Esophagus (tissue), 2 donors: Measurements from ENCODE around the gene HOXA11. TPM values are rescaled to one million over a fixed set of nuclear protein-coding genes. Genes with fewer than 3 reads are reported as not detected.

ENCODE experiments used
- H3K27ac ChIP-seq, 2 donors: one replicate each; pipeline ENCODE4 v1.5.1; 2013; ENCODE audit warnings: low read depth in 2 of 2, mild to moderate bottlenecking in 2 of 2, inconsistent platforms in 1 of 2, low read length in 1 of 2, moderate library complexity in 1 of 2
- H3K27me3 ChIP-seq, 2 donors: one replicate each; pipeline ENCODE4 v1.6.1; 2013; ENCODE audit warnings: low read length in 2 of 2, control low read depth in 1 of 2, mild to moderate bottlenecking in 1 of 2; ENCODE audit not compliant: insufficient read depth in 2 of 2, control insufficient read depth in 1 of 2
- H3K36me3 ChIP-seq, 2 donors: one replicate each; pipeline ENCODE4 v1.6.1; 2013; ENCODE audit warnings: low read length in 1 of 2; ENCODE audit not compliant: control insufficient read depth in 2 of 2, insufficient read depth in 2 of 2
- H3K4me1 ChIP-seq, 2 donors: one replicate each; pipeline ENCODE4 v1.6.1; 2013; ENCODE audit warnings: low read length in 1 of 2; ENCODE audit not compliant: control insufficient read depth in 2 of 2, insufficient read depth in 2 of 2
- H3K4me3 ChIP-seq, 2 donors: one replicate each; pipeline ENCODE4 v1.5.1; 2013; ENCODE audit warnings: low read length in 2 of 2, mild to moderate bottlenecking in 2 of 2, low read depth in 1 of 2, moderate library complexity in 1 of 2
- H3K9me3 ChIP-seq, 2 donors: one replicate each; pipeline ENCODE4 v1.6.1; 2013; ENCODE audit warnings: mild to moderate bottlenecking in 2 of 2, low read depth in 1 of 2, low read length in 1 of 2, moderate library complexity in 1 of 2; ENCODE audit not compliant: control insufficient read depth in 2 of 2, insufficient read depth in 1 of 2
- WGBS, 2 donors: extraction: QIAGEN DNeasy Blood & Tissue Kit; methylation state at CpG; one replicate each; pipeline ENCODE4 v1.1.7; 2013; 5-methylcytosine and 5-hydroxymethylcytosine counted together
- polyA plus RNA-seq, 2 donors: library from polyadenylated mRNA; stranded (reverse); fragments of 200-250 nt; gene quantifications; one replicate each; pipeline ENCODE4 v1.2.3, GENCODE V29; 2013
- donor health status: healthy with polysubstance abuse.
- donor health status: Bipolar disorder and iron deficiency.

HOXA11 gene
- polyA plus RNA-seq, 2 donors, result not detected

- no peaks in the 10 kb centered on the region for H3K27me3 ChIP-seq
- peaks cover 0 to 3% of the 10 kb centered on the region in 2 donors for H3K4me1 ChIP-seq
- whole genome bisulfite sequencing, 2 donors, result 74 to 76% methylated on average over 2 of the region's 2 CpGs
- no peak overlapping the region for H3K27ac ChIP-seq
- H3K4me3 ChIP-seq, result no peak overlapping the region
- H3K9me3 ChIP-seq, result no peaks in the 10 kb centered on the region
- no peaks in the 10 kb centered on the region for H3K36me3 ChIP-seq
Observed at GRCh38 chr7:27137640-27138315, 47.3 kb downstream of the HOXA11 start.

GRCh38 chr7:27134392-27134791 is 50.6 kb downstream of the HOXA11 start:
- 17 to 26% methylated on average over 2 of the region's 2 CpGs for WGBS, 2 donors
- no peak overlapping the region for H3K4me3 ChIP-seq

DNA sequence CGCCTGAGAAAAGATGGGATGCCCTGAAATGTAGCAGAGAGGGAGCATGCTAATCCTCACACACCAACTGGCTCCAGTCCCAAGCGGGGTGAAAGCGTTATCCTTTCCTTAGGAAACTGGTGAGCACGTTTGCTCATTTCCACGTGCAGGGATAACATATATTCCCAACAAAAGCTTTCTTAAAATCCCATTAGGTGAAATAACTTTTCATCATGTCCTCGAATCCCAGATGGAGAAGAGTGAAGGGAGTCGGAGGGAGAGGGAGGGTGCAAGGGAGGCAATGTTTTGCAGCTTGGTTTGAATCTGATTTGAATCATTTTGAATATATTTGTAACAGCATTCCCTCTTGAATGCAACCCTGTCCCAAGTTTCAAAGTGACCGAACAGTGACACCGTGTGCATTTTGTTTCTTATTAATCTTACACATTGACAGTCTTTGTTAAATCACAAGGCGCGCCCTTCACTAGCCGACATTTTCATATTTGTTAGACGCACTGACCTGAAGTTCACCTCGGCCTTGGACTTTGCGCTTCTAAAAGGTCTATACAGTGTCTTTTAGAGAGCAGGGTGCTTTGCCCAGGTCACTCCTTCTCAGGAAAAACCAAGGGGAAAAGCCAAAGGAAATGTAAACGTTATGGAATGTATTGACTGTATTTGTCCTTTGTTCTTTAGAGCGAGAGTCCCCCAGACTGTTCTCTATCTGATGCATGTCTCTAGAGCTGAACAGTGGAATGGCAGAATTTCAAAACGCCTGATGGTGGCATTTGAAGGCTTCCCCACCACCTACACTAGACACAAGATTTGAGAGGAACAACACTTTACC is 51.4 kb downstream of the HOXA11 start:
- no peaks in the 10 kb centered on the region for H3K27me3 ChIP-seq
- no peaks in the 10 kb centered on the region for H3K36me3 ChIP-seq
- peak overlapping the region in 1 of 2 donors; percentile 51 for H3K27ac ChIP-seq
- H3K9me3 ChIP-seq, result no peaks in the 10 kb centered on the region
- no peak overlapping the region for H3K4me3 ChIP-seq
- 60 to 78% methylated on average over 18 of the region's 18 CpGs for WGBS, 2 donors
- peaks cover 0 to 3% of the 10 kb centered on the region in 2 donors for H3K4me1 ChIP-seq

More at GRCh38 chr7:27134392-27134791, 50.6 kb downstream of the HOXA11 start:
- H3K27me3 ChIP-seq, result no peaks in the 10 kb centered on the region
- H3K36me3 ChIP-seq, result no peaks in the 10 kb centered on the region
- peaks cover 0 to 3% of the 10 kb centered on the region in 2 donors for H3K4me1 ChIP-seq
- no peak overlapping the region for H3K27ac ChIP-seq
- no peaks in the 10 kb centered on the region for H3K9me3 ChIP-seq

DNA sequence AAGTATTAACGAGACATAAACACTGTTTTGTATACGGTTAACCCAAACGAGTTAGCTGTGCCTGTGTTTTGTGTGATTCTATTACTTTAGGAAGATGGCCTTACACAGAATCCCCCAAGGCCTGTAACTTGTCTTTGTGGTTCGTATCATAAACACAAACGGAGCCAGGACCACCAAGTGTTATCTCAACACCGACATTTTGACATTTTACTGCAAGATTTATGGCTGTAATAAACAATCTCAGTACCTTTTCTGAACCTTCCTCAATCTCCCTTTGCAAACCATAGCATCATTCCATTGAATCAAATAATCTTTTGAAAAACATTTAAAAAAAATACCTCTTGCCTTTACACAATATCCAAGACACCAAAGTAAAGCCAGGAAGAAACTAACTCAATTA is 52.1 kb downstream of the HOXA11 start:
- peaks cover 0 to 3% of the 10 kb centered on the region in 2 donors for H3K4me1 ChIP-seq
- H3K4me3 ChIP-seq, result no peak overlapping the region
- H3K36me3 ChIP-seq, result no peaks in the 10 kb centered on the region
- no peaks in the 10 kb centered on the region for H3K9me3 ChIP-seq
- no peaks in the 10 kb centered on the region for H3K27me3 ChIP-seq
- H3K27ac ChIP-seq, result no peak overlapping the region
- 58 to 87% methylated on average over 6 of the region's 6 CpGs for WGBS, 2 donors

DNA sequence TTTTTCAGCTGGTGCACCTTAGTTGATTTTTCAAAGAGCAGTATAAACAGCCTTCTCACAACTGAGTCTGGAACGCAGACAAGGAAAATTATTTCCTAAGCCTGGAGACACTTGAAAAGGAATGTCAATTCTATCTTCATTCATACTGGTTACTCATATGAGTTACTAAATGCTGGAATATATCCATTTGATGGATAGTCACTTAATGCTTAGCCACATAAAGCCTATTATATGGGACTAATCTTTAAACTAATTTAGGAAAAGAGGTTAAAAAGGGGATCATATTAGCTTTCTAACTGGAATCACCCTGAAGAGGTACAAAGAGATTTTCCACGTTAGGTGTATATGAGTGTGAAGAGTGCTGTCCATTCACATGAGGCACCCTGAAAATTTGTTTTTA is 52.8 kb downstream of the HOXA11 start:
- H3K9me3 ChIP-seq, result no peaks in the 10 kb centered on the region
- peaks cover 0 to 3% of the 10 kb centered on the region in 2 donors for H3K4me1 ChIP-seq
- H3K27me3 ChIP-seq, result no peaks in the 10 kb centered on the region
- 51 to 57% methylated on average over 2 of the region's 2 CpGs for WGBS, 2 donors
- H3K4me3 ChIP-seq, result no peak overlapping the region
- no peaks in the 10 kb centered on the region for H3K36me3 ChIP-seq
- H3K27ac ChIP-seq, result no peak overlapping the region

- H3K9me3 ChIP-seq, result no peaks in the 10 kb centered on the region
- 40 to 48% methylated on average over 12 of the region's 12 CpGs for WGBS, 2 donors
- H3K27ac ChIP-seq, result peak overlapping the region; percentile 80 to 94
- no peaks in the 10 kb centered on the region for H3K36me3 ChIP-seq
- H3K4me1 ChIP-seq, result peaks cover 0 to 3% of the 10 kb centered on the region in 2 donors
- no peaks in the 10 kb centered on the region for H3K27me3 ChIP-seq
- H3K4me3 ChIP-seq, result peak overlapping the region; percentile 79 to 85
Observed at GRCh38 chr7:27131390-27131819, 53.6 kb downstream of the HOXA11 start.

Other genes starting within 250 kb of the HOXA11 start
- gene HOXA1, start 89.2 kb downstream of the HOXA11 start, polyA plus RNA-seq, result 1 to 10 TPM; 1.5 to 2.1 TPM
- gene HOXA2, start 82.5 kb downstream of the HOXA11 start, polyA plus RNA-seq, result 1 to 10 TPM; 1.8 to 2.3 TPM
- 1 to 10 TPM; 7.6 to 8.6 TPM for gene HOXA4, start 54.5 kb downstream of the HOXA11 start, polyA plus RNA-seq
- gene HOXA5, start 41.6 kb downstream of the HOXA11 start, polyA plus RNA-seq, result 1 to 10 TPM; 1.7 to 3.5 TPM
- under 1 TPM; 0.19 to 0.69 TPM for gene HOXA6, start 37.5 kb downstream of the HOXA11 start, polyA plus RNA-seq
- gene HOXA3, start 32.6 kb downstream of the HOXA11 start, polyA plus RNA-seq, result 1 to 10 TPM; 3.3 to 4.3 TPM
- gene HOXA7, start 28.6 kb downstream of the HOXA11 start, polyA plus RNA-seq, result 1 to 10 TPM; 1.5 to 1.8 TPM
- under 1 TPM; 0.49 TPM for gene HOXA9, start 19.7 kb downstream of the HOXA11 start, polyA plus RNA-seq
- under 1 TPM; 0.09 to 0.16 TPM for gene HOXA10, start 10.9 kb downstream of the HOXA11 start, polyA plus RNA-seq
- not detected for gene HOXA13, start 14.9 kb upstream of the HOXA11 start, polyA plus RNA-seq
- gene EVX1, start 57.6 kb upstream of the HOXA11 start, polyA plus RNA-seq, result not detected